HG03460 (cell line): Measurements from ENCODE around the gene PTTG1IP2.
"Not testable (repeated sequence)": the region's sequence is repeated elsewhere in the genome, so short reads cannot be mapped to it uniquely, and the experiment has no call there.

Experiments
- ATAC-seq: cut with Tn5 transposase; IDR thresholded peaks from one replicate; pipeline ENCODE4 v1.9.1; 2021; ENCODE audit not compliant: unreplicated experiment

The PTTG1IP2 gene

GRCh38 chr7:90469554-90469953 lies at the start of gene PTTG1IP2:
TSS of gene PTTG1IP2 (plus strand) at chr7:90469639. CDS start at chr7:90469787, 148 bp downstream.
- no peak for ATAC-seq

- no peak for ATAC-seq
These were observed 47.8 kb upstream of the PTTG1IP2 start for GRCh38 chr7:90421651-90422050.

GRCh38 chr7:90424720-90425119 lies 44.7 kb upstream of the PTTG1IP2 start:
- peak; percentile 91 for ATAC-seq

- no peak for ATAC-seq
These were observed 44.1 kb upstream of the PTTG1IP2 start for GRCh38 chr7:90425376-90425775.

GRCh38 chr7:90430614-90431460 lies 38.6 kb upstream of the PTTG1IP2 start:
- no peak for ATAC-seq

GRCh38 chr7:90432752-90433151 lies 36.7 kb upstream of the PTTG1IP2 start:
- no peak for ATAC-seq

- no peak for ATAC-seq
These were observed 36.2 kb upstream of the PTTG1IP2 start for GRCh38 chr7:90433221-90433620.

- ATAC-seq = no peak
These were observed 23.8 kb upstream of the PTTG1IP2 start for GRCh38 chr7:90445633-90446032.

GRCh38 chr7:90446137-90446899 lies 23.1 kb upstream of the PTTG1IP2 start:
- ATAC-seq = no peak

GRCh38 chr7:90453259-90453891 lies 16.1 kb upstream of the PTTG1IP2 start:
- no peak for ATAC-seq

- no peak for ATAC-seq
These were observed 15.5 kb upstream of the PTTG1IP2 start for GRCh38 chr7:90453931-90454330.

GRCh38 chr7:90455163-90456030 lies 14.0 kb upstream of the PTTG1IP2 start:
- ATAC-seq = peak; percentile 79

GRCh38 chr7:90458104-90458503 lies 11.3 kb upstream of the PTTG1IP2 start:
- ATAC-seq = no peak

GRCh38 chr7:90459888-90460287 lies 9.6 kb upstream of the PTTG1IP2 start:
- ATAC-seq = no peak

GRCh38 chr7:90461219-90461618 lies 8.2 kb upstream of the PTTG1IP2 start:
- ATAC-seq = no peak

GRCh38 chr7:90463151-90463628 lies 6.2 kb upstream of the PTTG1IP2 start:
- ATAC-seq = not testable (repeated sequence)

GRCh38 chr7:90465816-90466215 lies 3.6 kb upstream of the PTTG1IP2 start:
- ATAC-seq = no peak

- no peak for ATAC-seq
These were observed 3.5 kb downstream of the PTTG1IP2 start for GRCh38 chr7:90472805-90473540.

- ATAC-seq = no peak
These were observed 4.4 kb downstream of the PTTG1IP2 start for GRCh38 chr7:90473814-90474213.
